ENCODE data around the gene ZNHIT6. TPM values are rescaled to one million over a fixed set of nuclear protein-coding genes. Genes with fewer than 3 reads are reported as not detected.

The ZNHIT6 gene
- total and polyA plus RNA-seq, 10 of the 15 experiments (the other 5 are each of a cell fraction or from before 2014, with no cell fraction given), result 12.8 to 32.0 (median 18.8) TPM

- no peak for DNase-seq (ENCODE audit: low read depth, low spot score)
- Histone ChIP-seq H4K20me1 (ENCODE audit: control insufficient read depth, insufficient read depth) (no peaks in the 10 kb centered on the region), H3K9me3 (replicated peaks; ENCODE audit: control insufficient read depth, insufficient read depth, low read length) (no peaks in the 10 kb centered on the region; the same call in 1 of the 3 replicates), H3K27me3 (replicated peaks in 1 of 2; ENCODE audit: control insufficient read depth in 2 of 2, insufficient read depth in 2 of 2, low read length in 1 of 2) (no peaks in the 10 kb centered on the region), H3K4me1 (ENCODE audit: control insufficient read depth, insufficient read depth, low read length) (no peaks in the 10 kb centered on the region), H3K79me2 (ENCODE audit: control insufficient read depth, insufficient read depth, low read length) (no peaks in the 10 kb centered on the region), H3K4me3 (no peak overlapping the region), H3K36me3 (ENCODE audit: control insufficient read depth in 2 of 2, insufficient read depth in 2 of 2, low read length in 1 of 2) (peaks cover 6% of the 10 kb centered on the region in 2 experiments), H3K27ac (ENCODE audit: control insufficient read depth, insufficient read depth) (no peak overlapping the region), H3K9ac (ENCODE audit: control insufficient read depth, insufficient read depth, low read length) (no peak overlapping the region), H3K4me2 (ENCODE audit: control insufficient read depth, insufficient read depth) (no peak overlapping the region), H2AFZ (ENCODE audit: control insufficient read depth, low read depth, low read length) (no peak overlapping the region)
- WGBS (ENCODE audit: insufficient coverage, insufficient replicate concordance, low lambda C conversion rate, missing lambda C conversion rate), result 100% methylated on average over 1 of the region's 1 CpG
- SMC1A ChIA-PET (ENCODE audit: uncharacterized antibody, unreplicated experiment), result no interaction called here
- FAIRE-seq, result no peak
- intact Hi-C loops (cut with micrococcal nuclease; ENCODE audit: unreplicated experiment) (no loop called here), in situ Hi-C loops (cut with MboI) (no loop called here)
- BruUV-seq (replicated peaks), result no TSS peak
- ATAC-seq, result no peak
- CTCF ChIA-PET, result no interaction called here
- RAD21 ChIA-PET (ENCODE audit: unreplicated experiment), result no interaction called here
- POLR2A ChIA-PET, result no interaction called here
- TF ChIP-seq FOXK2 (IDR thresholded peaks at IDR 0.05) (no peak), HCFC1 (IDR thresholded peaks at IDR 0.05; ENCODE audit: low read length) (no peak), ATF2 (IDR thresholded peaks at IDR 0.05; ENCODE audit: low read length) (no peak), NR2C1 (IDR thresholded peaks at IDR 0.05) (no peak), WRNIP1 (IDR thresholded peaks at IDR 0.05; ENCODE audit: borderline replicate concordance, low read depth, low read length) (no peak), KLF5 (IDR thresholded peaks at IDR 0.05; ENCODE audit: partially characterized antibody) (no peak), ELK1 (IDR thresholded peaks at IDR 0.05; ENCODE audit: low read depth, low read length) (no peak), BACH1 (IDR thresholded peaks at IDR 0.05; ENCODE audit: borderline replicate concordance) (no peak), TCF3 (IDR thresholded peaks at IDR 0.05; ENCODE audit: borderline replicate concordance, insufficient read depth, low read depth, low read length) (no peak), ZBTB4 (CRISPR knock-in tag; IDR thresholded peaks at IDR 0.05) (no peak), E2F4 (IDR thresholded peaks at IDR 0.05; ENCODE audit: low read depth, low read length) (no peak), FOXM1 (IDR thresholded peaks at IDR 0.05; ENCODE audit: low read depth, low read length) (no peak), NBN (IDR thresholded peaks at IDR 0.05) (no peak), MYC (IDR thresholded peaks at IDR 0.05; ENCODE audit: insufficient read depth, insufficient read length, insufficient replicate concordance, low read length, severe bottlenecking) (no peak), MEF2A (IDR thresholded peaks at IDR 0.05; ENCODE audit: insufficient read depth, low read depth, low read length) (no peak)
These were observed 57.6 kb downstream of the ZNHIT6 start for GRCh38 chr1:85650645-85651044.

All from GM12878 (cell line).